Neural progenitor cell (in vitro differentiated cells): Measurements from ENCODE around the gene MADD.

ENCODE experiments used
- EZH2 ChIP-seq: fragments of 200-600 bp; sonication (generic); IDR thresholded peaks from 2 replicates; pipeline ENCODE4 v1.6.1; 2017; ENCODE audit warnings: antibody characterized with exemption, mild to moderate bottlenecking, moderate library complexity
- EZH2phosphoT487 ChIP-seq: fragments of 200-600 bp; sonication (generic); IDR thresholded peaks from 2 replicates; pipeline ENCODE4 v1.6.1; 2017; ENCODE audit warnings: antibody characterized with exemption
- TF ChIP-seq, protein P1 (sequence below): fragments of 200-600 bp; sonication (generic); IDR thresholded peaks from 2 replicates; pipeline ENCODE4 v1.5.1; 2017; ENCODE audit warnings: antibody characterized with exemption, mild to moderate bottlenecking

DNA sequence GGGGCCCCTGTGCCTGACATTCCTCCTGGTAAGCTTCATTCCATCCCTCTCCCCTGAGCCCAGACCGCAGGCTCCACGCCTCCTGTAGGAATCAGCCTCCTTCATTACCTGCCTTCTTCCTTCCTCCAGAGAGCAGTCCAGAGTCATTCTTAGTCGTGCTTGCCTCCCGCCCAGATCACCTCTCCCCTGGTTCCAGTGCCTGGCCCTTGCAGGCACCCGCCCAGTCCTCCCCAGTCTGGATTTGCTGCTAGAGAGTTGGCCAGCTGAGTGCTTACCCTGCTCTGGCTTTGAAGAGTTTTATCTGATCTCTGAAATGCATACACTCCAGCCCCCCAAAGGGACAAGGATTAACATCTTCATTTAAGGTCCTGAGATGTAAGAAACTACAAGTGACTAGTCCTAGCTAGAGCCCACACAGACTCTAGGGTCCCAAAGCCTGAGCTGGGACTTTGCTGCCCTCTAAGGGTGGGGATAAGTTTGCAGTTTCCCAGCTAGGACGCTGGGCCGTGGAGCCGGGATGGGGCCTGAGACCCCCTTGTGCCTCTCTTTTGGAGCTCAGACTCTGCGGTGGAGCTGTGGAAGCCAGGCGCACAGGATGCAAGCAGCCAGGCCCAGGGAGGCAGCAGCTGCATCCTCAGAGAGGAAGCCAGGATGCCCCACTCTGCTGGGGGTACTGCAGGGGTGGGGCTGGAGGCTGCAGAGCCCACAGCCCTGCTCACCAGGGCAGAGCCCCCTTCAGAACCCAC, 10.5 kb upstream of the MADD start:
- TF ChIP-seq, protein P1, sequence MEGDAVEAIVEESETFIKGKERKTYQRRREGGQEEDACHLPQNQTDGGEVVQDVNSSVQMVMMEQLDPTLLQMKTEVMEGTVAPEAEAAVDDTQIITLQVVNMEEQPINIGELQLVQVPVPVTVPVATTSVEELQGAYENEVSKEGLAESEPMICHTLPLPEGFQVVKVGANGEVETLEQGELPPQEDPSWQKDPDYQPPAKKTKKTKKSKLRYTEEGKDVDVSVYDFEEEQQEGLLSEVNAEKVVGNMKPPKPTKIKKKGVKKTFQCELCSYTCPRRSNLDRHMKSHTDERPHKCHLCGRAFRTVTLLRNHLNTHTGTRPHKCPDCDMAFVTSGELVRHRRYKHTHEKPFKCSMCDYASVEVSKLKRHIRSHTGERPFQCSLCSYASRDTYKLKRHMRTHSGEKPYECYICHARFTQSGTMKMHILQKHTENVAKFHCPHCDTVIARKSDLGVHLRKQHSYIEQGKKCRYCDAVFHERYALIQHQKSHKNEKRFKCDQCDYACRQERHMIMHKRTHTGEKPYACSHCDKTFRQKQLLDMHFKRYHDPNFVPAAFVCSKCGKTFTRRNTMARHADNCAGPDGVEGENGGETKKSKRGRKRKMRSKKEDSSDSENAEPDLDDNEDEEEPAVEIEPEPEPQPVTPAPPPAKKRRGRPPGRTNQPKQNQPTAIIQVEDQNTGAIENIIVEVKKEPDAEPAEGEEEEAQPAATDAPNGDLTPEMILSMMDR: peak; percentile 67
- TF ChIP-seq EZH2 (no peak), EZH2phosphoT487 (no peak)
